GM12892 (cell line): ENCODE results near the gene DYNC1LI2.

Source experiments
- POLR2A ChIP-seq: IDR thresholded peaks from 2 replicates; pipeline ENCODE4 v1.6.1; 2011; ENCODE audit warnings: low read depth, low read length, control low read depth
- POLR2AphosphoS5 ChIP-seq: IDR thresholded peaks from 2 replicates; pipeline ENCODE4 v1.6.1; 2011; ENCODE audit warnings: low read depth, low read length, control low read depth
- TAF1 ChIP-seq: IDR thresholded peaks from 2 replicates; pipeline ENCODE4 v1.6.1; 2011; ENCODE audit warnings: low read depth, mild to moderate bottlenecking, control low read depth, low read length, borderline replicate concordance

DNA sequence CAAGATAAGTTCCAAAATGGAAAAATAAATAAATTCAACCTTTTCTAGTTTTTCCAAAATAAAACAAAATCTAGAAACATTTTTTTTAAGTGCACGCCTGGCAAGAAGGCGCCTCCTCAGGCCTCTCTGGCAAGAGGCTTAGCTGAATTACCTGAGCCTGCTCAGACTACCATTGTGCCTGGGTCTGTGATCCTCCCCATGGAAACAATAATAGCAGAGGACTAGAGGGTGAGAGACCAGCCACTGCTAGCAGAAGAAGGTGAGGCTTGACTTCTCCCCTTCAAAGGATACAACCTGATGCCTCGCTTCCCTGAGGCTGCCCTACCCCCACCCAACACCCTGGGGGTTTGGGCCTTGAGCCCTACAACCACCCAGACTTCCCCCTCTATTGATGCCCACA lies 35.1 kb upstream of the DYNC1LI2 start:
- TF ChIP-seq TAF1 (no peak), POLR2A (no peak), POLR2AphosphoS5 (no peak)
